Caco-2 (cell line): ENCODE measurements around the gene GGT5. TPM values are rescaled to one million over a fixed set of nuclear protein-coding genes. Genes with fewer than 3 reads are reported as not detected.
A peak's percentile ranks its signal among the peaks of the same experiment; 100 is the strongest.

Source experiments
- BruUV-seq: library from RNA; stranded (reverse); fragments of 400-500 nt; replicated peaks from 2 replicates; lab custom pipeline; 2021; lab: Mats Ljungman, UMichigan
- CTCF ChIA-PET: fragments of 300-600 bp; sonication (Branson Sonifier 250); formaldehyde crosslinking; loops from one replicate; lab custom pipeline; 2022; ENCODE audit warnings: antibody characterized with exemption; lab: Charles Lee
- POLR2A ChIA-PET: fragments of 300-600 bp; sonication (Branson Sonifier 250); formaldehyde crosslinking; loops from one replicate; lab custom pipeline; 2022; ENCODE audit warnings: antibody characterized with exemption; lab: Charles Lee
- DNase-seq, 2 experiments: peaks; one replicate each; pipeline versions ENCODE4 v3.0.0 to v3.0.0-alpha.2; 2020 to 2022
- H3K27me3 ChIP-seq: replicated peaks from 2 replicates; pipeline ENCODE4 v1.6.0; 2011; ENCODE audit warnings: low read length; ENCODE audit not compliant: control insufficient read depth, insufficient read depth
- H3K36me3 ChIP-seq: 2 replicates; pipeline ENCODE4 v1.5.1; 2011; ENCODE audit warnings: low read length; ENCODE audit not compliant: control insufficient read depth, insufficient read depth
- H3K4me1 ChIP-seq: fragments of 250-450 bp; sonication (Bioruptor Pico); 2 replicates; pipeline ENCODE4 v1.5.1; 2020; ENCODE audit warnings: mild to moderate bottlenecking
- H3K4me3 ChIP-seq: 2 replicates; pipeline ENCODE4 v1.5.1; 2011; ENCODE audit warnings: low read depth, mild to moderate bottlenecking, control low read depth, low read length
- H3K9me3 ChIP-seq: fragments of 250-450 bp; sonication (Bioruptor Pico); 2 replicates; pipeline ENCODE4 v1.5.1; 2020; ENCODE audit warnings: mild to moderate bottlenecking, moderate library complexity
- H3K27ac Mint-ChIP-seq: one replicate; pipeline ENCODE4 v1.8.0; 2022; ENCODE audit warnings: mixed read lengths; ENCODE audit not compliant: unreplicated experiment
- H3K27me3 Mint-ChIP-seq: one replicate; pipeline ENCODE4 v1.8.0; 2022; ENCODE audit warnings: mixed read lengths; ENCODE audit not compliant: insufficient read depth, unreplicated experiment
- H3K36me3 Mint-ChIP-seq: one replicate; pipeline ENCODE4 v1.8.0; 2022; ENCODE audit warnings: mild to moderate bottlenecking, mixed read lengths; ENCODE audit not compliant: insufficient read depth, unreplicated experiment
- H3K4me1 Mint-ChIP-seq: one replicate; pipeline ENCODE4 v1.8.0; 2022; ENCODE audit warnings: low read depth, mixed read lengths; ENCODE audit not compliant: unreplicated experiment
- H3K4me3 Mint-ChIP-seq: one replicate; pipeline ENCODE4 v1.8.0; 2022; ENCODE audit warnings: mild to moderate bottlenecking, moderate library complexity, mixed read lengths; ENCODE audit not compliant: unreplicated experiment
- H3K9me3 Mint-ChIP-seq: one replicate; pipeline ENCODE4 v1.8.0; 2022; ENCODE audit warnings: mixed read lengths; ENCODE audit not compliant: unreplicated experiment
- intact Hi-C: fragments of 100-400 bp; cut with micrococcal nuclease; formaldehyde crosslinking; loops from one replicate; pipeline ENCODE4 v1.10.0; 2022; ENCODE audit not compliant: unreplicated experiment
- total RNA-seq: library from RNA; stranded (reverse); gene quantifications from 2 replicates; pipeline ENCODE4 v1.2.3, GENCODE V29; 2022
- TF ChIP-seq, protein P1 (sequence below), 2 experiments: fragments of 200-600 bp in 1 of 2; IDR thresholded peaks; 1 replicate in 1 of 2; 2 replicates in 1 of 2; pipeline versions ENCODE4 v1.5.1 to v1.8.0; 2011 to 2022; ENCODE audit warnings: antibody characterized with exemption in 1 of 2, control low read depth in 1 of 2, inconsistent platforms in 1 of 2, low read depth in 1 of 2, low read length in 1 of 2, mild to moderate bottlenecking in 1 of 2, moderate library complexity in 1 of 2; ENCODE audit not compliant: insufficient read depth in 1 of 2, severe bottlenecking in 1 of 2, unreplicated experiment in 1 of 2

GGT5 gene
- total RNA-seq, 1 experiment from 2014 or later = 0.66 TPM

DNA sequence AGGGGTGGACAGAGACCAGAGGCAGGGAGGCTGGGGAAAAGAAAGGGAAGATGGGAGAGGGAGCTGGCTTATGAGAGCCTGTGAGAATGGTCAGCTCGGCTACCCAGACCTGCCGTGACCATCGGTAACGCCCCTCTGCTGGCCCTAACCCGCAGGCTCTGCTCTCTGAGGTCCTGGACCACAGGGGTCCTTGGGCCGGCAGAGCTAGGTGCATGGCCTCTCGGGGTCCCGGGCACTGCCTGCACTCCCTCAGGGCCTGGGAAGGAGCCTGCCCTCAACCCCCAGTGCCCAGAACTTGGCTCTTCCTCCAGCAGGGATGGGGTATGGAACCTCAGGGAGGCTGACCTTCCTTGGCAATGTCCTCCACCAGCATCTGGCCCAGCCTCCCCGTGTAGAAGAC is 13.2 kb downstream of the GGT5 start:
- Mint-ChIP-seq H3K27me3 (no peaks in the 10 kb centered on the region), H3K4me1 (peaks cover 6% of the 10 kb centered on the region), H3K27ac (no peak overlapping the region), H3K9me3 (peaks cover 10% of the 10 kb centered on the region), H3K36me3 (no peaks in the 10 kb centered on the region), H3K4me3 (no peak overlapping the region)
- H3K4me3 ChIP-seq = no peak overlapping the region
- no TSS peak for BruUV-seq
- H3K27me3 ChIP-seq = no peaks in the 10 kb centered on the region
- TF ChIP-seq, protein P1, sequence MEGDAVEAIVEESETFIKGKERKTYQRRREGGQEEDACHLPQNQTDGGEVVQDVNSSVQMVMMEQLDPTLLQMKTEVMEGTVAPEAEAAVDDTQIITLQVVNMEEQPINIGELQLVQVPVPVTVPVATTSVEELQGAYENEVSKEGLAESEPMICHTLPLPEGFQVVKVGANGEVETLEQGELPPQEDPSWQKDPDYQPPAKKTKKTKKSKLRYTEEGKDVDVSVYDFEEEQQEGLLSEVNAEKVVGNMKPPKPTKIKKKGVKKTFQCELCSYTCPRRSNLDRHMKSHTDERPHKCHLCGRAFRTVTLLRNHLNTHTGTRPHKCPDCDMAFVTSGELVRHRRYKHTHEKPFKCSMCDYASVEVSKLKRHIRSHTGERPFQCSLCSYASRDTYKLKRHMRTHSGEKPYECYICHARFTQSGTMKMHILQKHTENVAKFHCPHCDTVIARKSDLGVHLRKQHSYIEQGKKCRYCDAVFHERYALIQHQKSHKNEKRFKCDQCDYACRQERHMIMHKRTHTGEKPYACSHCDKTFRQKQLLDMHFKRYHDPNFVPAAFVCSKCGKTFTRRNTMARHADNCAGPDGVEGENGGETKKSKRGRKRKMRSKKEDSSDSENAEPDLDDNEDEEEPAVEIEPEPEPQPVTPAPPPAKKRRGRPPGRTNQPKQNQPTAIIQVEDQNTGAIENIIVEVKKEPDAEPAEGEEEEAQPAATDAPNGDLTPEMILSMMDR (IDR thresholded peaks at IDR 0.05; ENCODE audit: insufficient read depth in 1 of 2, low read depth in 1 of 2, low read length in 1 of 2, severe bottlenecking in 1 of 2, unreplicated experiment in 1 of 2) = no peak
- H3K9me3 ChIP-seq = no peaks in the 10 kb centered on the region
- ChIA-PET POLR2A (no interaction called here), CTCF (interaction anchor here (1.2 to 1.4 kb wide), 4 partner anchors 9 to 42 kb away, joined by 3 to 9 read pairs (median 4); no protein-coding TSS in a partner anchor)
- DNase-seq = no peak
- intact Hi-C loops = no loop called here
- no peaks in the 10 kb centered on the region for H3K36me3 ChIP-seq
- no peaks in the 10 kb centered on the region for H3K4me1 ChIP-seq

DNA sequence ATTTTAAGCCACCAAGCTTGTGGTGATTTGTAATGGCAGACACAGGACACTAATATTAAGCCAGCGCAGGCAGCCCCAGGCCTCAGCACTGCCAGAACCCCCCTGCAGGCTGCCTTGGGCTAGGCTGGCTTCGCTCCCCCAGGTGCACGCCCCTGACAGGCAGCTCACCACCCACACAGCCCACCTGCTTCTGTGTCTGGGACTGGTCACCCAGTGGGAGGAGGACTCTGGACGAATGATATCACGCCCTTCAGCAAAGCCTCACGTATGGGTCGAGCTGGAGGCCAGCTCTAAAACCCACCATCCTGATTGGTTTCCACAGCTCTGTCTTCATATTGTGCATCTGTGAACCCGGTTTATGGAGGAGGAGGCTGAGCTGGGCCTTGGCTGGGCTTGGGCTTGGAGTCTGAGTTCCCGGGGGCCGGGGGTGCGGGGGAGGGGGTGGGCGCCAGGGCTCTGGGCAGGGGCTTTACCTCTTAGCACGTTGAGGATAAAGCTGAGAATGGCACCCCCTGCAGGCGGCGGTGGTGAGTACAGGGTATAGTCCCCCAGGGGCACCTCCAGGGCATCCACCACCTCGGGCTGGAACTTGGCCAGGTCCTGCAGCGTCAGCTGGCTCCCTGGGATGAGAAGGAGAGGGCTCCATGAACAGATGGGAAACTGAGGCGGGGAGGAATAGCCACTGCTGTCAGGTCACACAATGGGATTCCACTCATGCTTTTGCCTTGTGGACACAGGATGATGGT is 13.8 kb downstream of the GGT5 start:
- Mint-ChIP-seq H3K27ac (no peak overlapping the region), H3K27me3 (no peaks in the 10 kb centered on the region), H3K4me3 (no peak overlapping the region), H3K9me3 (peaks cover 10% of the 10 kb centered on the region), H3K4me1 (peaks cover 6% of the 10 kb centered on the region), H3K36me3 (no peaks in the 10 kb centered on the region)
- CTCF ChIA-PET = interaction anchor here (1.2 to 1.3 kb wide), 3 partner anchors 10 to 41 kb away, joined by 4 to 9 read pairs (median 5); no protein-coding TSS in a partner anchor
- H3K36me3 ChIP-seq = no peaks in the 10 kb centered on the region
- H3K27me3 ChIP-seq = no peaks in the 10 kb centered on the region
- H3K4me3 ChIP-seq = no peak overlapping the region
- TF ChIP-seq, protein P1 (IDR thresholded peaks at IDR 0.05; ENCODE audit: insufficient read depth in 1 of 2, low read depth in 1 of 2, low read length in 1 of 2, severe bottlenecking in 1 of 2, unreplicated experiment in 1 of 2) = peak in 1 of 2 experiments; percentile 46
- no TSS peak for BruUV-seq
- H3K9me3 ChIP-seq = no peaks in the 10 kb centered on the region
- POLR2A ChIA-PET = no interaction called here
- no peaks in the 10 kb centered on the region for H3K4me1 ChIP-seq
- intact Hi-C loops = no loop called here
- peak in 1 of 2 experiments; percentile 38 for DNase-seq

DNA sequence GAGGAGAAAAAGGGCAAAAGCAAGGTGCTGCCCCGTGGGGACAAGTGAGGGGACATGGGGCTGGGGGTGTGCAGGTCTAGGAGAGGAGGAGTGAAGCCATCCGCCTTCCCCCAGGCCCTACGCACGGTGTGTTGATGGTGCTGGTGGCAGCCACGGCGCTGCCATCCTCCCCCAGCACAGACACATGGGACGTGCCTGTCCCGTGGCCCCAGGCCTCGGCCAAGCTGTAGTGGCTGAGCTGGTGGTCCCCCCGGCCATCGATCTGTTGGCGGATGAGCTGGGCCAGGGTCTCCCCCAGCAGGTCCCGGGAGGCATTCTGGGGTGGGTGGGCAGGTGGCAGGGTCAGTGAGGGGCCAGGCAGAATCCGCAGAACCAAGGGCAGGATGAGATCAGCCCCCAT is 18.9 kb downstream of the GGT5 start:
- POLR2A ChIA-PET = no interaction called here

More for the DNA sequence above, 18.9 kb downstream of the GGT5 start:
- CTCF ChIA-PET = no interaction called here
- peaks cover 6% of the 10 kb centered on the region for H3K4me1 Mint-ChIP-seq
- no peak overlapping the region for H3K4me3 Mint-ChIP-seq
- H3K36me3 ChIP-seq = no peaks in the 10 kb centered on the region
- no peaks in the 10 kb centered on the region for H3K36me3 Mint-ChIP-seq
- 0 out of 2 replicates have a peak, but pooled peaks cover 7% of the 10 kb centered on the region for H3K9me3 ChIP-seq
- no peaks in the 10 kb centered on the region for H3K27me3 ChIP-seq
- BruUV-seq = no TSS peak
- H3K27ac Mint-ChIP-seq = no peak overlapping the region
- H3K9me3 Mint-ChIP-seq = peaks cover 10% of the 10 kb centered on the region
- no peaks in the 10 kb centered on the region for H3K4me1 ChIP-seq
- H3K27me3 Mint-ChIP-seq = no peaks in the 10 kb centered on the region
- TF ChIP-seq, protein P1 (IDR thresholded peaks at IDR 0.05; ENCODE audit: insufficient read depth in 1 of 2, low read depth in 1 of 2, low read length in 1 of 2, severe bottlenecking in 1 of 2, unreplicated experiment in 1 of 2) = no peak
- DNase-seq = no peak
- intact Hi-C loops = no loop called here
- no peak overlapping the region for H3K4me3 ChIP-seq
